Panc1 (cell line): ENCODE measurements around the gene HACL1.
A peak's percentile ranks its signal among the peaks of the same experiment; 100 is the strongest.

Experiments
- POLR2AphosphoS5 ChIP-seq: IDR thresholded peaks from 2 replicates; pipeline ENCODE4 v1.6.1; 2012; ENCODE audit warnings: mild to moderate bottlenecking, low read depth, low read length, moderate library complexity
- SIN3A ChIP-seq: IDR thresholded peaks from 2 replicates; pipeline ENCODE4 v1.6.1; 2012; ENCODE audit warnings: low read depth, mild to moderate bottlenecking, low read length, moderate library complexity, borderline replicate concordance; ENCODE audit not compliant: insufficient read depth
- TCF7L2 ChIP-seq: IDR thresholded peaks from 2 replicates; pipeline ENCODE4 v1.6.1; 2011; ENCODE audit warnings: mild to moderate bottlenecking, low read depth, low read length, inconsistent platforms
- TF ChIP-seq, protein P1 (sequence below): fragments of 450-650 bp; IDR thresholded peaks from 2 replicates; pipeline ENCODE4 v1.5.1; 2017; ENCODE audit warnings: mild to moderate bottlenecking
- TF ChIP-seq, protein P2 (sequence below), 2 experiments: IDR thresholded peaks; 2 replicates each; pipeline ENCODE4 v1.6.1; 2011 to 2012; ENCODE audit warnings: low read depth in 2 of 2, control low read depth in 1 of 2, low read length in 1 of 2, mild to moderate bottlenecking in 1 of 2, moderate library complexity in 1 of 2; ENCODE audit not compliant: insufficient read depth in 1 of 2

DNA sequence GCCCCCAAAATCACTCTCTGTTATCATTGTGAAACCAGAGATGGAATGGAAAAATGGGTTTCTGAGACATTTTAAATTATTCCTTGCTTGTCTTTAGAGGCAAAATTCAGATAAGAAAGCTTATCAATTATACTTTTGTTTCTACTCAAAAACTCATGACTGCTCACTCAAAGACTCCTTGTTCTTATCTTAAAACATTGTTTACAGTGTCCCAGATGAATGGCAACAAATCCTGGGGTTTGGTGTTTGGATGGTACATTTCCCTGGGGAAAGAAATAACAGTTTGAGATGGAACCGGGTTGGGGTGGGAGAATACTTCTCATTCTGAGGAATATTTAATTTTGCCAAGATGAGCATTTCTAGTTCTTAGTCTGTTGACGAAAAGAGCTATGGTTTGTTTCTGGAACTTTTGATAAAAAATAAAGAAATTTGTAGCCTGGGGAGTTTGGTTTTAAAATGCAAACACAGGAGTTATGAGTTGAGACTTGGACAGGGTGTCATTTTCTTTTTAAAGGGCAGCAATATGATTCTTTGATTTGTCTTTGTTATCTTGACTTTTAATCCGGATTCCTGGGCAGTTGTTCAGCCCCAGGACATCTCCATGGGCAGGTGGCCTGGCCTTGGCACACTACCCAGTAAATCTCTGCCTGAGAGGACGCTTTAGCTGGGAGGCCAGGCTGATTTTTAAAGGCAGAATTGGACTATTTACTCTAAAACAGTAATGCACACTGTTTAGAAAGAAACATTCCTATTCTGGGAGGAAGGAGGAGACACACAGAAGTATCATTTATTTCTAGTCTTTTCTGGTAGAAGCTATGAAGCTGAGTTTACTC, 32.6 kb upstream of the HACL1 start:
- TF ChIP-seq, protein P1, sequence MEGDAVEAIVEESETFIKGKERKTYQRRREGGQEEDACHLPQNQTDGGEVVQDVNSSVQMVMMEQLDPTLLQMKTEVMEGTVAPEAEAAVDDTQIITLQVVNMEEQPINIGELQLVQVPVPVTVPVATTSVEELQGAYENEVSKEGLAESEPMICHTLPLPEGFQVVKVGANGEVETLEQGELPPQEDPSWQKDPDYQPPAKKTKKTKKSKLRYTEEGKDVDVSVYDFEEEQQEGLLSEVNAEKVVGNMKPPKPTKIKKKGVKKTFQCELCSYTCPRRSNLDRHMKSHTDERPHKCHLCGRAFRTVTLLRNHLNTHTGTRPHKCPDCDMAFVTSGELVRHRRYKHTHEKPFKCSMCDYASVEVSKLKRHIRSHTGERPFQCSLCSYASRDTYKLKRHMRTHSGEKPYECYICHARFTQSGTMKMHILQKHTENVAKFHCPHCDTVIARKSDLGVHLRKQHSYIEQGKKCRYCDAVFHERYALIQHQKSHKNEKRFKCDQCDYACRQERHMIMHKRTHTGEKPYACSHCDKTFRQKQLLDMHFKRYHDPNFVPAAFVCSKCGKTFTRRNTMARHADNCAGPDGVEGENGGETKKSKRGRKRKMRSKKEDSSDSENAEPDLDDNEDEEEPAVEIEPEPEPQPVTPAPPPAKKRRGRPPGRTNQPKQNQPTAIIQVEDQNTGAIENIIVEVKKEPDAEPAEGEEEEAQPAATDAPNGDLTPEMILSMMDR = no peak
- peak; percentile 82 for TF ChIP-seq TCF7L2
- TF ChIP-seq, protein P2, sequence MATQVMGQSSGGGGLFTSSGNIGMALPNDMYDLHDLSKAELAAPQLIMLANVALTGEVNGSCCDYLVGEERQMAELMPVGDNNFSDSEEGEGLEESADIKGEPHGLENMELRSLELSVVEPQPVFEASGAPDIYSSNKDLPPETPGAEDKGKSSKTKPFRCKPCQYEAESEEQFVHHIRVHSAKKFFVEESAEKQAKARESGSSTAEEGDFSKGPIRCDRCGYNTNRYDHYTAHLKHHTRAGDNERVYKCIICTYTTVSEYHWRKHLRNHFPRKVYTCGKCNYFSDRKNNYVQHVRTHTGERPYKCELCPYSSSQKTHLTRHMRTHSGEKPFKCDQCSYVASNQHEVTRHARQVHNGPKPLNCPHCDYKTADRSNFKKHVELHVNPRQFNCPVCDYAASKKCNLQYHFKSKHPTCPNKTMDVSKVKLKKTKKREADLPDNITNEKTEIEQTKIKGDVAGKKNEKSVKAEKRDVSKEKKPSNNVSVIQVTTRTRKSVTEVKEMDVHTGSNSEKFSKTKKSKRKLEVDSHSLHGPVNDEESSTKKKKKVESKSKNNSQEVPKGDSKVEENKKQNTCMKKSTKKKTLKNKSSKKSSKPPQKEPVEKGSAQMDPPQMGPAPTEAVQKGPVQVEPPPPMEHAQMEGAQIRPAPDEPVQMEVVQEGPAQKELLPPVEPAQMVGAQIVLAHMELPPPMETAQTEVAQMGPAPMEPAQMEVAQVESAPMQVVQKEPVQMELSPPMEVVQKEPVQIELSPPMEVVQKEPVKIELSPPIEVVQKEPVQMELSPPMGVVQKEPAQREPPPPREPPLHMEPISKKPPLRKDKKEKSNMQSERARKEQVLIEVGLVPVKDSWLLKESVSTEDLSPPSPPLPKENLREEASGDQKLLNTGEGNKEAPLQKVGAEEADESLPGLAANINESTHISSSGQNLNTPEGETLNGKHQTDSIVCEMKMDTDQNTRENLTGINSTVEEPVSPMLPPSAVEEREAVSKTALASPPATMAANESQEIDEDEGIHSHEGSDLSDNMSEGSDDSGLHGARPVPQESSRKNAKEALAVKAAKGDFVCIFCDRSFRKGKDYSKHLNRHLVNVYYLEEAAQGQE (IDR thresholded peaks at IDR 0.05; ENCODE audit: insufficient read depth in 1 of 2, low read depth in 2 of 2, low read length in 1 of 2) = no peak; a peak in 1 of 4 replicates
- TF ChIP-seq POLR2AphosphoS5 = 0 out of 2 replicates have a peak, but pooled peaks have one; percentile 29
- no peak for TF ChIP-seq SIN3A
